Activated CD4-positive, alpha-beta memory T cell treated with anti-CD3 and anti-CD28 coated beads for 36 hours (primary cell): Measurements from ENCODE around the gene STARD10. TPM values are rescaled to one million over a fixed set of nuclear protein-coding genes. Genes with fewer than 3 reads are reported as not detected.

Experiments
- CTCF ChIA-PET: fragments of 350-600 bp; sonication (Branson Sonifier 250); formaldehyde crosslinking; loops from one replicate; lab custom pipeline; 2021; ENCODE audit warnings: antibody characterized with exemption, inconsistent platforms; lab: Charles Lee
- POLR2A ChIA-PET: fragments of 350-600 bp; sonication (Branson Sonifier 250); formaldehyde crosslinking; loops from one replicate; lab custom pipeline; 2021; ENCODE audit warnings: antibody characterized with exemption; lab: Charles Lee
- DNase-seq: peaks from one replicate; pipeline ENCODE4 v3.0.0-alpha.2; 2020
- H3K27ac Mint-ChIP-seq: one replicate; pipeline ENCODE4 v1.8.0; 2021; ENCODE audit warnings: mixed read lengths
- H3K27me3 Mint-ChIP-seq: one replicate; pipeline ENCODE4 v1.8.0; 2021; ENCODE audit warnings: mixed read lengths
- H3K36me3 Mint-ChIP-seq: one replicate; pipeline ENCODE4 v1.8.0; 2021; ENCODE audit warnings: mixed read lengths
- H3K4me1 Mint-ChIP-seq: one replicate; pipeline ENCODE4 v1.8.0; 2021; ENCODE audit warnings: low read depth, mixed read lengths
- H3K4me3 Mint-ChIP-seq: one replicate; pipeline ENCODE4 v1.8.0; 2021; ENCODE audit warnings: mild to moderate bottlenecking, mixed read lengths
- H3K9me3 Mint-ChIP-seq: one replicate; pipeline ENCODE4 v1.8.0; 2021; ENCODE audit warnings: mixed read lengths
- intact Hi-C: fragments of 100-400 bp; cut with micrococcal nuclease; formaldehyde crosslinking; loops from one replicate; pipeline ENCODE4 v1.15.1; 2023
- total RNA-seq, 2 experiments: library from RNA; stranded (reverse); gene quantifications; one replicate each; pipeline ENCODE4 v1.2.3, GENCODE V29; 2021

Gene STARD10
- total RNA-seq, 2 experiments from 2014 or later = 14.8 to 16.8 TPM

DNA sequence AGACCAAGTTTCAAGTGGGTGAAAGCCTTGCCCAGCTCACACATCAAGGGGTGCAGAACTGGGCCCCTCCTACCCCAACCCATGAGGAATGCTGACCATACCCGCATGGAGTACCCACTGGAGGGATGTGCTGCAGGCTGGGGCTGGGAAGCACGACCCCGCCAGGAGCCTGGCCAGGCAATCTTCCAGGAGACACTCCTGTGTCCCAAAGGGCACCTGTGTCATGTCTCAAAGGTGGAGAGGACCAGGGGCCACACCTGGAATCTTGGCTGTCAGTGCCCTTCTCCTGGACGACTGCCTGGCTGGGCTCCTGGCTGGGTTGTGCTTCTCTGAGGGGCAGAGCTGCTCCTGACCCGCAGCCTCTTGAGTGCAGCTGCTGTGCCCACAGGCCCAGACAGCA is 48.3 kb downstream of the STARD10 start:
- no peak overlapping the region for H3K4me3 Mint-ChIP-seq
- H3K4me1 Mint-ChIP-seq = peaks cover 63% of the 10 kb centered on the region
- CTCF ChIA-PET = interaction anchor here (1.9 kb wide), 1 partner anchor 20 kb away, joined by 6 read pairs; no protein-coding TSS in a partner anchor
- DNase-seq = no peak
- POLR2A ChIA-PET = no interaction called here
- no peaks in the 10 kb centered on the region for H3K9me3 Mint-ChIP-seq
- H3K27me3 Mint-ChIP-seq = no peaks in the 10 kb centered on the region
- intact Hi-C loops = no loop called here
- no peak overlapping the region for H3K27ac Mint-ChIP-seq
- peaks cover 3% of the 10 kb centered on the region for H3K36me3 Mint-ChIP-seq

DNA sequence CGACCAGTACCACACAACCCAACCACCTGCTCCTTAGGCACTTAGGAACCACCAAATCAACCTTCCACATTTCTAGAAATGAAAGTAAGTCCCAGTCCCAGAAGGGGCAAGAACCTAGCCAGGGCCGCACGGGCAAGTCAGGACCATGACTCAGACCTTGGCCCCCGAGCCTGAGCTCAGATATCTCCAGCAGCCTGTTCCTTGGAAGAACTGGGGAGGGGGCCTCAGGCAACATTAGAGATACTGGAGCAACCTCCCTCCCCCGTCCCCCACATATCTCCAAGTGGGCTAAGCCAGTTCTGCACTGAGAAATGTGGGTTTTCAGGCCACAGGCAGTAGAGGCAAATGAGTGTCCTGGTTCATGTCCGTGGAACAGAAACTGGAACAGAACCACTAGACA is 49.4 kb downstream of the STARD10 start:
- Mint-ChIP-seq H3K9me3 (no peaks in the 10 kb centered on the region), H3K4me3 (no peak overlapping the region), H3K27me3 (no peaks in the 10 kb centered on the region), H3K4me1 (peaks cover 67% of the 10 kb centered on the region), H3K36me3 (peaks cover 3% of the 10 kb centered on the region), H3K27ac (peak overlapping the region; percentile 76)
- no peak for DNase-seq
- POLR2A ChIA-PET = interaction anchor here (0.5 kb wide), 1 partner anchor 218 kb away, joined by 4 read pairs; no protein-coding TSS in a partner anchor
- CTCF ChIA-PET = no interaction called here
- intact Hi-C loops = no loop called here

DNA sequence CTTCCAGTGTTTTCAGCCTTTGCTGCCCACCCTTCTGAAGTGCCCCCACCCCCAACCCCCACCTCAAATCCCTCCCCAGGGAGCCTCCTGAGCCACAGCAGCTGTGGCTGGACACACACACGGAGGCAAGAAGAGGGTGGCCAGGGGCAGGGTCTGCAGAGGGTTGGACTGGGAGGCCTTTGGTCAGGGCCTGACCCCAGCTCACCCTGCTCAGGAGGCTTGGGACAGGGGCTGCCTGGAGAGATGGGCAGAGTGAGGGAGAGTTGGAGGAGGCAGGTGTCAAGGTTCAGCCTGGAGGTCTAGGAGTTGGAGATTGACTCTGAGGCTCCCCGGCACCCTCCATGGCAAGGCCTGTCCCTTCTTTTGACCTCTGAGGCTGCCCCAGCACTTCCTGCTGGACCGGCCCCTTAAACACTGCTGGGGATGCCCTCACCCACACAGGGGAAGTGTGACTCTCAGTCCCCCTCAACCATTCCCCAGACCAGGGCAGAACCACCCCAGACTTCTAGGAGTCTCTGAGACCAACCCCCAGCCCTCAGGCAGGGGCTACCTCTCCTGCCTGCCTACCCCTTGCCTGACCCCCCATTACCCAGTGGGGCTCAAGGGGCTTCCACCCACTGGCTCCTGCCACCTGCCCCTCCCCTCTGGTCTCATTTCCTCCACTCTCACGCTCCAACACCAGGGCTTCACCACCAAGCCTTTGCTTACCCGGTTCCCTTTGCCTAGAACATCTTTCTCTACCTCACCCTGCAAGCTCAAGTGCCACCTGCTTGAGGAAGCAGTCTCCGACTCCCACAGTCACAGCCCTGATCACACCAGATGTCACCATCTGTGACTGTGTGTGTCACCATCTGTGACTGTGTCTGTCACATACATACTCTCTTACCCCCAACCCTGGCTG is 50.3 kb downstream of the STARD10 start:
- no peaks in the 10 kb centered on the region for H3K27me3 Mint-ChIP-seq
- intact Hi-C loops = no loop called here
- CTCF ChIA-PET = interaction anchor here (2.9 kb wide), 1 partner anchor 18 kb away, joined by 14 read pairs; no protein-coding TSS in a partner anchor
- H3K36me3 Mint-ChIP-seq = peaks cover 2% of the 10 kb centered on the region
- peaks cover 64% of the 10 kb centered on the region for H3K4me1 Mint-ChIP-seq
- no peak for DNase-seq
- no peak overlapping the region for H3K4me3 Mint-ChIP-seq
- POLR2A ChIA-PET = no interaction called here
- peak overlapping the region; percentile 76 for H3K27ac Mint-ChIP-seq
- H3K9me3 Mint-ChIP-seq = no peaks in the 10 kb centered on the region

DNA sequence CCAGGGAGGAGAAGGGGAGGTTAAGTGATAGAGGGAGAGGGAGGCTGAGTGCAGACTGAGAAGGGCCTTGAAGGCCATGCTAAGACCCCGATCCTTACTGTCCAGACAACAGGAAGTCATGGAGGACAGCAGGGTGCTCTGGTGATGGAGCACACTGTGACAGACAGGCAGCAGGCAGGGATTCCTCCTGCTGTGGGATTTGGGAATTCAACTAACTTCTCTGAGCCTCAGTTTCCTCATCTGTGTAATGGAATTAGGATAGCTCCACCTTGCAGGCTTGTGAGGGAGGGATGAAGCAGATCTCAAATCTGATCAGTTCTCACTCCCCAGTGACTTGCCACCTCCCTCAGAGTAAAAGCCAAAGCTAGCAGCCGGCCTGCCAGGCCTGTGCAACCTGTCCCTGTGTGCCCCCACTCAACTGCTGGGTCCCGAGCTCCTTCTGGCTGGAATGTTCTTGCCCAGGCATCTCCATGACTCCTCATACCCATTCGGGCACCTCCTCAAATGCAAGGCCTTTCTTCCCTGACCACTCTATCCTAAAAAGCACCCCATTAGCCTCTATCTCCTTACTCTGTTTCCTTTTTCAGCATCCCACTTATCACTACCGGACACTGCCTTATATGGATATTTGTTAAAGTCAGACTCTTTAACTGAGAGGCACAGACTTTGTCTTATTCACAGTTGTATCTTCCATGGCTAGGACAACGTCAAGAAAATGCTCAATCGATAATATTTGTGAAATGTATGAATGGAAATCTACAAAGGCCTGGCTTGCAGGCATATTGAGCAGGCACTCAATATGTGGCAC is 51.1 kb downstream of the STARD10 start:
- Mint-ChIP-seq H3K27ac (peak overlapping the region; percentile 13), H3K9me3 (no peaks in the 10 kb centered on the region), H3K4me1 (peaks cover 68% of the 10 kb centered on the region), H3K36me3 (no peaks in the 10 kb centered on the region), H3K4me3 (no peak overlapping the region), H3K27me3 (no peaks in the 10 kb centered on the region)
- no peak for DNase-seq
- intact Hi-C loops = no loop called here
- POLR2A ChIA-PET = no interaction called here
- CTCF ChIA-PET = interaction anchor here (2.9 kb wide), 1 partner anchor 18 kb away, joined by 14 read pairs; no protein-coding TSS in a partner anchor

DNA sequence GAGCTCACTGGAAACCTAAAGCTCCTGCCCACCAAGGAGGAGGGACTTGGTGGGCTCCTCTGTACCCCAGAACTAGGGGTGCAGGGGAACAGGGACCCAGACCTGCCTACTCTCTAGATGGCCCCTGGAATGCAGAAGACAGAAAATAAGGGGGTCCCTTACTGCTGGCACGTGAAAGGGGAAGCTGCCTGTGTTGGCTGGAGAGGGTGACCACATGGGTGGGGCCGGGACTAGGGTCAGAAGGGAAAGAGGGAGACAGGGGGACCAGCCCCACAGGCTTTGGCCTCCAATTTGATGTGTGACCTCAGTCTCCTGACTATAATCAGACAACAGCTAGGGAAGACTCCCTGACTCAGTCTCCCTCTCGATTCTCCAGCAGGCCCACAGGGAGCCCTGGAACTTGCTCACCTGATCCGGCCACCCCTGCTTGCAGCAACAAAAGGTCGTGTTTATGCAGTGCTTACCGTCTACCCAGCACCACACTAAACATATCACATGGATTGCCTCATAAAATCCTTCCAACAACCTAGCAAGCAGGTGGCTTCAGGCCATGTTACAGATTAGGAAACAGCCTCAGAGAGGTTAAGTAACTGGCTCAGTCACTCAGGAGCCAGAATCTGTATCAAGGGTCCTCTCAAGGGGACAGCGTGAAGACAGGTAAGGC is 51.9 kb downstream of the STARD10 start:
- Mint-ChIP-seq H3K4me1 (peaks cover 70% of the 10 kb centered on the region), H3K27ac (no peak overlapping the region), H3K9me3 (no peaks in the 10 kb centered on the region), H3K27me3 (no peaks in the 10 kb centered on the region), H3K36me3 (peaks cover 4% of the 10 kb centered on the region), H3K4me3 (no peak overlapping the region)
- ChIA-PET POLR2A (no interaction called here), CTCF (interaction anchor here (2.9 kb wide), 1 partner anchor 17 kb away, joined by 14 read pairs; no protein-coding TSS in a partner anchor)
- DNase-seq = no peak
- intact Hi-C loops = no loop called here

DNA sequence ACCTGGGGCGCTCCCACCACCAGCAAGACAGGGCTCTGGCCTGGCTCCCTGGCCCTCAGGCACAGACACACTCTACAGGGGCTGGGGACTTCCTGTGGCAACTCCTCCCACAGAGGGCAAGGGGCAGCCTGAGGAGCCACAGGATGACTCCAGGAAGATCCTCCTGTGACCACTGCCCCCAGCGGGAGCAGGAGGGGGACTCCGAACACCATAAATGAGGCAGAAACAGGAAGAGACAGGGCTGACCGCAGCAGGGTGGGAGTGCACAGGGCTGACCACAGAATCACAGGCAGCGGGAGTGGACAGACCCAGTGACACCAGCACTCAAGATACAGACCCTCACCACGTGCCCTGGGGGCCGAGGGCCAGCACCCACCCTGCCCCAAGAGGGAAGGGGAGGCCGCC is 52.4 kb downstream of the STARD10 start:
- no peak overlapping the region for H3K4me3 Mint-ChIP-seq
- H3K4me1 Mint-ChIP-seq = peaks cover 75% of the 10 kb centered on the region
- H3K9me3 Mint-ChIP-seq = no peaks in the 10 kb centered on the region
- CTCF ChIA-PET = interaction anchor here (2.9 kb wide), 1 partner anchor 16 kb away, joined by 14 read pairs; no protein-coding TSS in a partner anchor
- H3K27ac Mint-ChIP-seq = peak overlapping the region; percentile 91
- POLR2A ChIA-PET = interaction anchor here (0.7 kb wide), 1 partner anchor 72 kb away, joined by 3 read pairs; no protein-coding TSS in a partner anchor
- intact Hi-C loops = no loop called here
- DNase-seq = no peak
- no peaks in the 10 kb centered on the region for H3K27me3 Mint-ChIP-seq
- H3K36me3 Mint-ChIP-seq = peaks cover 4% of the 10 kb centered on the region

DNA sequence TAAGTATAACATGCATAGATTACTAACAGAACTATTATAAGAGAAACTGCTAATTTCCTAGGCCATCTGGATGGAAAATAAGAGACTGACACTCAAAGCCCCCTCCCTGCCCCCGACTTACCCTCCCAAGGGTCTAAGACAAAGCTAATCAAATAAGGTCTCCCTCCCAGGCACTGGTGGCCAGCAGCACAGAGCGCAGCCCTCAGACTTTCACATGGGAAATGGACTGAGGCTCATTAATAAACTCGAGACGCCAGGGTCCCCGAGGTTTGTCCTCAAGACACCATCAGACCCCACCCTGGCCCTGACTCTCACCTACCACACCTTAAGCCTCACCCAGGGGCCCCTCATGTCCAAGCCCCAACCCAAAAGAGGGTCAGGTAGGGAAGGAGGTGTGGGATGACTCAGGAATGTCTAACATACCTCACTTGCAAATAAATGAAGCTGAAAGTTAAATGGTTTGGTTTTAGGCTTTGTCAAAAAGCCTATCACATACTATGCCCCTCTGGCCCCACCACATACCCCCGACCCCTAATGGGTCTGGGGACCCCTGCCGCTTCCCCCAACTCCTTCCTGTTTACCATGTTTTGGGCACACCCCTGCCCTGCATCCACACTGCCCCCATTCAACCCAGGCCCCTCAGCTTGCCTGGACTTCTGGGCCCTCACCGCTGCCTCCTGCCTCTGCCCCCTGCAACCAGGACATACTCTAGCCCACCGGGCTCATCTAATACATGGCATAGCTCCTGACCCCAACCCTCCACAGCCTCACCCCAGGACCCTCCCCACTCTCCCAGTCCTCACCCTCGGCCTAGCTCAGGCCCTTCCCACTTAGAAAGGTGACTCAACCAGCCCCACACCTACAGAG is 53.1 kb downstream of the STARD10 start:
- no peak for DNase-seq
- Mint-ChIP-seq H3K9me3 (no peaks in the 10 kb centered on the region), H3K36me3 (peaks cover 4% of the 10 kb centered on the region), H3K27me3 (no peaks in the 10 kb centered on the region), H3K4me3 (no peak overlapping the region), H3K4me1 (peaks cover 76% of the 10 kb centered on the region), H3K27ac (peak overlapping the region; percentile 91)
- POLR2A ChIA-PET = interaction anchor here (0.7 kb wide), 1 partner anchor 72 kb away, joined by 3 read pairs; no protein-coding TSS in a partner anchor
- intact Hi-C loops = no loop called here
- CTCF ChIA-PET = interaction anchor here (2.3 to 2.9 kb wide), 2 partner anchors 16 to 52 kb away, joined by 6 to 14 read pairs; no protein-coding TSS in a partner anchor

DNA sequence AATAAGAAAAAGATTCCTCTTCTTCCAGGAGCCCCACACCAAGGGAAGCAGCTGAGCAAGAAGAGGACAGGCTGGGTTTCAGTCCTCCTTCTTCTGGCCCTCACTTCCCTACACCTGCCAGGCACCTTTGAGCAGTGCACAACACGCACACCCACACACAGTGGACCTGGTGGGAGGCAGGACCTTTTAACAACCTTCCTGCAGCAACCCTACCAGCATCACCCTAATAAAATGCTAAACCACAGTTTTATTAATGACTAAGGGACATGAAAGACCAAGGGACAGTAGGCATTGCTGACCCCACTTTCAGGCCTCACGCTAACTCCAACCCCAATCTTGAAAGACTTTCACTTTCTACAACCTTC is 53.8 kb downstream of the STARD10 start:
- intact Hi-C loops = no loop called here
- H3K27ac Mint-ChIP-seq = peak overlapping the region; percentile 91
- H3K9me3 Mint-ChIP-seq = no peaks in the 10 kb centered on the region
- peaks cover 4% of the 10 kb centered on the region for H3K36me3 Mint-ChIP-seq
- peaks cover 76% of the 10 kb centered on the region for H3K4me1 Mint-ChIP-seq
- ChIA-PET POLR2A (no interaction called here), CTCF (interaction anchor here (2.3 kb wide), 1 partner anchor 53 kb away, joined by 6 read pairs; no protein-coding TSS in a partner anchor)
- no peak overlapping the region for H3K4me3 Mint-ChIP-seq
- no peaks in the 10 kb centered on the region for H3K27me3 Mint-ChIP-seq
- DNase-seq = no peak

DNA sequence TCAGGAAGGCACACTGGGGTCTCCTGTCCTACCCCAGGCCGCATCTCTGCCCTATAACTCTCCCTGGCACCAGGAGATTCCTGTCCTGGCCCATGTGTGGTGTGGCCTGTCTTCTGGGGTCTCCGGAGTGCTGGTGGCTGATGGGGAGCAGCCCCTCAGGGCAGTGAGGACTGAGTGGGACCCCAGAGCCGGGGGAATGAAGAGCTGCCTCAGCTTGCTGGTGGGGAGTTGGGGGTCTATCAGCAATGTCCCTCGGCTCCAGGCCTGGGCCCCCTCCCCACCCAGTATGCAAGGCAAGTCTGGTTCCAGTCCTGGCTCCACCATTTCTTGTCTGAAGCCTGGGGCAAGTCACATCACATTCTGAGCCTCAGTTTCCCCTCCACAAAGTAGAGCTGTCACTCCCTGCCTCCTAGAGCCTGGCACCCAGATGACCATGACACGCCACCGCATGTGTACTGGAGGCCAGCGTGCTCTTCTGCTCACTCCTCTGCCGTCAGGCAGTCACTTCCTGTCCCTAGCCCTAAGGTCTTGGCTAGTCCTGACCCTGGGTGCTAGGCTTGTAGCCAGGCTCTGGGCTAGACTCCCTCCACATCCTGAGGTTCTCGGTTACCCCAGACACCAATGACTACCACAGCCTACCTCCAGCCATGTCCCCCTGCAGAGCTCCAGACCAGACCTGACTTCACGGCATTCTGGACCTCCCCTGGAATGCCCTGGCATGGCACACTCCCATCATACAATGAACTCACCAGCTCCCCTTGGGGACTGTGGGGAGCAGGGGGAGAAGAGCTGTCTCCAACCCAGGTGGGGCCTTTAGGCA is 54.4 kb downstream of the STARD10 start:
- no peak for DNase-seq
- H3K27ac Mint-ChIP-seq = peak overlapping the region; percentile 91
- H3K9me3 Mint-ChIP-seq = no peaks in the 10 kb centered on the region
- peaks cover 4% of the 10 kb centered on the region for H3K36me3 Mint-ChIP-seq
- peak overlapping the region; percentile 61 for H3K4me3 Mint-ChIP-seq
- intact Hi-C loops = no loop called here
- CTCF ChIA-PET = interaction anchor here (2.3 kb wide), 1 partner anchor 53 kb away, joined by 6 read pairs; no protein-coding TSS in a partner anchor
- H3K4me1 Mint-ChIP-seq = peaks cover 73% of the 10 kb centered on the region
- POLR2A ChIA-PET = no interaction called here
- H3K27me3 Mint-ChIP-seq = no peaks in the 10 kb centered on the region
